ENCODE results near the gene KPNA6.

DNA sequence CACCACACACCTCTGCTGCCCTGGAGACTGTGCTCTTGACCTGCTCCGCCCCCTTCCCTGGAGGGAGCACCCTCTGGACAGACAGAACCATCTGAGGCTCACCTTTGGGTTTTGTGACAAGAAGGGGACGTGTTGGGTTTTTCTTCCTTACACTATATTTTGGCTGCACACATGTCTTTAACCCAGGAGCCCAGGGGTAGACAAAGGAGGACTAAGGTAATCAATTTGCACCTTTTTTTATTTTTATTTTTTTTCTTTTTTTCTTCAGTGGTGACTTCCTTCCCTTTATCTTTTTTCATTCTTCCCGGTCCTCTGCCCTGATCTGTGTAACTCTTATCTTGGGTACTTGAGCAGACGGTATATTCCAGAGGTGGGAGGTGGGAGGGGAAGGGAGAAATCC lies 63.1 kb downstream of the KPNA6 start:
- TF ChIP-seq EP300 (IDR thresholded peaks at IDR 0.05; ENCODE audit: borderline replicate concordance in 1 of 2, control insufficient read depth in 1 of 2, low read depth in 2 of 2, low read length in 2 of 2) = no peak
- no peak for TF ChIP-seq POLR2AphosphoS5 (IDR thresholded peaks at IDR 0.05; ENCODE audit: low read length)
- TF ChIP-seq, protein P1, sequence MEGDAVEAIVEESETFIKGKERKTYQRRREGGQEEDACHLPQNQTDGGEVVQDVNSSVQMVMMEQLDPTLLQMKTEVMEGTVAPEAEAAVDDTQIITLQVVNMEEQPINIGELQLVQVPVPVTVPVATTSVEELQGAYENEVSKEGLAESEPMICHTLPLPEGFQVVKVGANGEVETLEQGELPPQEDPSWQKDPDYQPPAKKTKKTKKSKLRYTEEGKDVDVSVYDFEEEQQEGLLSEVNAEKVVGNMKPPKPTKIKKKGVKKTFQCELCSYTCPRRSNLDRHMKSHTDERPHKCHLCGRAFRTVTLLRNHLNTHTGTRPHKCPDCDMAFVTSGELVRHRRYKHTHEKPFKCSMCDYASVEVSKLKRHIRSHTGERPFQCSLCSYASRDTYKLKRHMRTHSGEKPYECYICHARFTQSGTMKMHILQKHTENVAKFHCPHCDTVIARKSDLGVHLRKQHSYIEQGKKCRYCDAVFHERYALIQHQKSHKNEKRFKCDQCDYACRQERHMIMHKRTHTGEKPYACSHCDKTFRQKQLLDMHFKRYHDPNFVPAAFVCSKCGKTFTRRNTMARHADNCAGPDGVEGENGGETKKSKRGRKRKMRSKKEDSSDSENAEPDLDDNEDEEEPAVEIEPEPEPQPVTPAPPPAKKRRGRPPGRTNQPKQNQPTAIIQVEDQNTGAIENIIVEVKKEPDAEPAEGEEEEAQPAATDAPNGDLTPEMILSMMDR (IDR thresholded peaks at IDR 0.05 in 2 of 3, conservative IDR thresholded peaks at IDR 0.05 in 1 of 3; ENCODE audit: control insufficient read depth in 2 of 3, extremely low read depth in 1 of 3, insufficient read depth in 1 of 3, low read depth in 3 of 3, low read length in 3 of 3) = no peak
- TF ChIP-seq SP1 (IDR thresholded peaks at IDR 0.05; ENCODE audit: low read depth, low read length) = no peak
